H9 (cell line): ENCODE data around the gene CYP27A1. TPM values are rescaled to one million over a fixed set of nuclear protein-coding genes. Genes with fewer than 3 reads are reported as not detected.

Experiments used
- DNase-seq: peaks from one replicate; pipeline ENCODE4 v3.0.0-alpha.2; 2017
- H2AFZ ChIP-seq: one replicate; pipeline ENCODE4 v1.6.1; 2013; ENCODE audit warnings: mild to moderate bottlenecking, low read length, control low read depth, moderate library complexity
- H2AK5ac ChIP-seq: 2 replicates; pipeline ENCODE4 v1.6.1; 2013; ENCODE audit warnings: low read length, control low read depth, mixed read lengths; ENCODE audit not compliant: insufficient read length
- H2BK120ac ChIP-seq: one replicate; pipeline ENCODE4 v1.6.1; 2013; ENCODE audit warnings: low read depth, mild to moderate bottlenecking, low read length, control low read depth, inconsistent platforms; ENCODE audit not compliant: poor library complexity, severe bottlenecking
- H2BK12ac ChIP-seq: 2 replicates; pipeline ENCODE4 v1.6.1; 2013; ENCODE audit warnings: low read length, control low read depth, mixed read lengths, low read depth; ENCODE audit not compliant: insufficient read length
- H2BK15ac ChIP-seq: 2 replicates; pipeline ENCODE4 v1.6.1; 2013; ENCODE audit warnings: low read depth, low read length, control low read depth
- H2BK20ac ChIP-seq: one replicate; pipeline ENCODE4 v1.6.1; 2013; ENCODE audit warnings: low read depth, mild to moderate bottlenecking, low read length, control low read depth, inconsistent platforms; ENCODE audit not compliant: poor library complexity, severe bottlenecking
- H2BK5ac ChIP-seq: 2 replicates; pipeline ENCODE4 v1.6.1; 2013; ENCODE audit warnings: low read length, control low read depth, mixed read lengths; ENCODE audit not compliant: insufficient read length
- H3K14ac ChIP-seq: 2 replicates; pipeline ENCODE4 v1.6.1; 2013; ENCODE audit warnings: low read length, control low read depth; ENCODE audit not compliant: insufficient read depth
- H3K18ac ChIP-seq: 2 replicates; pipeline ENCODE4 v1.6.1; 2013; ENCODE audit warnings: low read depth, mild to moderate bottlenecking, mixed read lengths, low read length, control low read depth; ENCODE audit not compliant: insufficient read length
- H3K23ac ChIP-seq: 2 replicates; pipeline ENCODE4 v1.6.1; 2013; ENCODE audit warnings: low read length, control low read depth, mixed read lengths, low read depth; ENCODE audit not compliant: insufficient read length
- H3K23me2 ChIP-seq: 2 replicates; pipeline ENCODE4 v1.6.1; 2013; ENCODE audit warnings: low read depth, mild to moderate bottlenecking, mixed read lengths, low read length, control low read depth; ENCODE audit not compliant: insufficient read length, poor library complexity, severe bottlenecking
- H3K27ac ChIP-seq: 2 replicates; pipeline ENCODE4 v1.5.1; 2013; ENCODE audit warnings: low read length, control low read depth, mixed read lengths, low read depth; ENCODE audit not compliant: insufficient read length
- H3K27me3 ChIP-seq: 2 replicates; pipeline ENCODE4 v1.6.1; 2013; ENCODE audit warnings: low read length, control low read depth, inconsistent platforms; ENCODE audit not compliant: insufficient read depth
- H3K4ac ChIP-seq: 2 replicates; pipeline ENCODE4 v1.6.1; 2013; ENCODE audit warnings: low read depth, mild to moderate bottlenecking, control low read depth, inconsistent platforms, low read length, moderate library complexity
- H3K4me1 ChIP-seq: 2 replicates; pipeline ENCODE4 v1.6.1; 2013; ENCODE audit warnings: low read length, control low read depth, inconsistent platforms; ENCODE audit not compliant: insufficient read depth
- H3K4me2 ChIP-seq: 2 replicates; pipeline ENCODE4 v1.6.1; 2013; ENCODE audit warnings: low read length, control low read depth, mixed read lengths; ENCODE audit not compliant: insufficient read length, insufficient read depth
- H3K56ac ChIP-seq: 2 replicates; pipeline ENCODE4 v1.6.1; 2013; ENCODE audit warnings: low read depth, mild to moderate bottlenecking, mixed read lengths, low read length, control low read depth; ENCODE audit not compliant: insufficient read length
- H3K79me1 ChIP-seq: 2 replicates; pipeline ENCODE4 v1.6.1; 2013; ENCODE audit warnings: low read depth, mild to moderate bottlenecking, moderate library complexity, low read length, control low read depth, inconsistent platforms; ENCODE audit not compliant: insufficient read depth, poor library complexity, severe bottlenecking
- H3K79me2 ChIP-seq: 2 replicates; pipeline ENCODE4 v1.6.1; 2013; ENCODE audit warnings: low read length, control low read depth, inconsistent platforms; ENCODE audit not compliant: insufficient read depth
- H3K9ac ChIP-seq: 2 replicates; pipeline ENCODE4 v1.6.1; 2013; ENCODE audit warnings: low read length, control low read depth, mixed read lengths; ENCODE audit not compliant: insufficient read length; ENCODE audit errors: extremely low read depth
- H3K9me3 ChIP-seq: one replicate; pipeline ENCODE4 v1.6.1; 2013; ENCODE audit warnings: low read depth, low read length, inconsistent platforms; ENCODE audit not compliant: control insufficient read depth
- H3T11ph ChIP-seq: one replicate; pipeline ENCODE4 v1.6.1; 2013; ENCODE audit warnings: mild to moderate bottlenecking, low read length, control low read depth, inconsistent platforms
- H4K20me1 ChIP-seq: one replicate; pipeline ENCODE4 v1.6.1; 2013; ENCODE audit not compliant: control insufficient read depth, insufficient read length, insufficient read depth
- H4K5ac ChIP-seq: 2 replicates; pipeline ENCODE4 v1.6.1; 2013; ENCODE audit warnings: low read depth, mild to moderate bottlenecking, mixed read lengths, low read length, control low read depth; ENCODE audit not compliant: insufficient read length
- H4K8ac ChIP-seq: replicated peaks from 2 replicates; pipeline ENCODE4 v1.6.1; 2013; ENCODE audit warnings: low read length, control low read depth, mixed read lengths, low read depth; ENCODE audit not compliant: insufficient read length
- H4K91ac ChIP-seq: 2 replicates; pipeline ENCODE4 v1.6.1; 2013; ENCODE audit warnings: low read depth, mild to moderate bottlenecking, moderate library complexity, mixed read lengths, low read length, control low read depth; ENCODE audit not compliant: insufficient read length
- H3K27ac Mint-ChIP-seq, 3 experiments: 2 replicates in 2 of 3; 3 replicates in 1 of 3; pipeline ENCODE4 v1.8.0; 2020 to 2021; ENCODE audit warnings: mixed read lengths in 3 of 3, mild to moderate bottlenecking in 1 of 3, moderate library complexity in 1 of 3
- H3K27me3 Mint-ChIP-seq: 2 replicates; pipeline ENCODE4 v1.8.0; 2021; ENCODE audit warnings: low read depth, mild to moderate bottlenecking, moderate library complexity, mixed read lengths
- H3K36me3 Mint-ChIP-seq, 3 experiments: 2 replicates in 2 of 3; 3 replicates in 1 of 3; pipeline ENCODE4 v1.8.0; 2020 to 2021; ENCODE audit warnings: low read depth in 3 of 3, mixed read lengths in 3 of 3; ENCODE audit not compliant: insufficient read depth in 1 of 3
- H3K4me1 Mint-ChIP-seq, 2 experiments: 2 replicates each; pipeline ENCODE4 v1.8.0; 2020; ENCODE audit warnings: mixed read lengths in 2 of 2
- H3K4me3 Mint-ChIP-seq, 2 experiments: 2 replicates in 1 of 2; 3 replicates in 1 of 2; pipeline ENCODE4 v1.8.0; 2020 to 2021; ENCODE audit warnings: mild to moderate bottlenecking in 2 of 2, mixed read lengths in 2 of 2, moderate library complexity in 1 of 2
- H3K9me3 Mint-ChIP-seq, 2 experiments: 2 replicates in 1 of 2; 3 replicates in 1 of 2; pipeline ENCODE4 v1.8.0; 2020; ENCODE audit warnings: mild to moderate bottlenecking in 2 of 2, mixed read lengths in 2 of 2, moderate library complexity in 1 of 2
- WGBS: extraction: QIAGEN DNeasy Blood & Tissue Kit; methylation state at CpG from one replicate; pipeline ENCODE4 v1.1.7; 2013; ENCODE audit warnings: missing lambda C conversion rate, low lambda C conversion rate, mixed read lengths; ENCODE audit not compliant: insufficient read length; ENCODE audit errors: extremely low coverage; 5-methylcytosine and 5-hydroxymethylcytosine counted together
- total RNA-seq: library from RNA; stranded (reverse); gene quantifications from 2 replicates; pipeline ENCODE4 v1.2.1, GENCODE V29; 2021
- TF ChIP-seq, protein P1 (sequence below): fragments of 200-600 bp; sonication (generic); conservative IDR thresholded peaks from 3 replicates; pipeline ENCODE4 v1.8.0; 2021; ENCODE audit warnings: antibody characterized with exemption, mild to moderate bottlenecking

Gene CYP27A1
- total RNA-seq, 1 experiment from 2014 or later = 3.1 TPM

DNA sequence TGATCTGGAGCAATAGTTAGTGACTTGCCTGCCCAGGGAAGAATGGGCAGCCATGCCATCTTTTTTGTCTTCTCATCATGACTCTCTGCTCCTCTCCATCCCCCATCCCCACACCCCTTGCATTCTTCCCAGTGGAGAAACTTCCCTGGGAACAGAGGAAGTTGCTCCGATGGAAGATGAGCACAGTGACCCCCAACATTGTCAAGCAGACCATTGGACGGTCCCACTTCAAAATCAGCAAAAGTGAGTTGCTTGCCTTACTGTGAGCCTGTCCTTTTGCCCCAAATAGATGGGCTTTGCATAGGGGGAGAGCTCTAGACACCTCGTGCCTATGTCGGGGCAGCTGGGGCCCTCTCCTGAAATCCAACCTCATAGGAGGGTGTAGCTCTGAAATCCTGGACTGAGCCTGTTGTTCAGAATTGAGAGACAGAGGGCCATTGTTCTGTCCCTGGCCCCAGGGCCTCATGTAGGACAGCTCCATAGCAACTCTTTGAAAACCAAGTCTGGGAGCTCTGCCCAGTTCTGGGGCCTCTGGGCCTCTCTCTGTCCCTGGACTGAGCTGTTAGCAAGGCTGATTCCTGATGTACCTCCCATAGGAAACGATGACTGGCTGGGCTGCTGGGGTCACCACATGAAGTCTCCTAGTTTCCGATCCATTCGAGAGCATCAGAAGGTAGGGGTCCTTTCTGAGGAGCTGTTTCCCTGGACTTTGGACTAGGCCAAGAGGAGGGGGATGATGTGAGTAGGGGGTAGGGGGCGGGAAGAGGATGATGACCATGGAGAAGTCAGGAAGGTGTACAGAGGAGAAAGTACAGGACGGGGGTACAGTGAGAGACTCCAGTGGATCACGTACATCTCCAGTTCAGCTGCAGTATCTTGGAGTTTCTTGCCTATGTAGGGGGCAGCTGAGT is 36.1 kb upstream of the CYP27A1 start:
- no peaks in the 10 kb centered on the region for H3K27me3 ChIP-seq
- H2BK15ac ChIP-seq = no peak overlapping the region
- no peak overlapping the region for H3T11ph ChIP-seq
- H3K9me3 ChIP-seq = no peaks in the 10 kb centered on the region
- Mint-ChIP-seq H3K4me3 (no peak overlapping the region), H3K27ac (peak overlapping the region in 2 of 3 experiments; percentile 0 to 82; a peak in 3 of 7 replicates), H3K27me3 (no peaks in the 10 kb centered on the region), H3K4me1 (no peaks in the 10 kb centered on the region), H3K36me3 (peaks cover 50 to 88% (median 71%) of the 10 kb centered on the region in 3 experiments), H3K9me3 (no peaks in the 10 kb centered on the region)
- H2BK20ac ChIP-seq = no peak overlapping the region
- H3K9ac ChIP-seq = no peak overlapping the region
- H3K4ac ChIP-seq = no peak overlapping the region
- H3K23ac ChIP-seq = no peak overlapping the region
- H3K27ac ChIP-seq = no peak overlapping the region
- H2BK120ac ChIP-seq = no peak overlapping the region
- H4K91ac ChIP-seq = no peak overlapping the region
- no peak overlapping the region for H2BK5ac ChIP-seq
- H3K23me2 ChIP-seq = no peaks in the 10 kb centered on the region
- no peak overlapping the region for H3K14ac ChIP-seq
- WGBS = no CpG with 5 or more reads among the region's 10 CpGs
- TF ChIP-seq, protein P1, sequence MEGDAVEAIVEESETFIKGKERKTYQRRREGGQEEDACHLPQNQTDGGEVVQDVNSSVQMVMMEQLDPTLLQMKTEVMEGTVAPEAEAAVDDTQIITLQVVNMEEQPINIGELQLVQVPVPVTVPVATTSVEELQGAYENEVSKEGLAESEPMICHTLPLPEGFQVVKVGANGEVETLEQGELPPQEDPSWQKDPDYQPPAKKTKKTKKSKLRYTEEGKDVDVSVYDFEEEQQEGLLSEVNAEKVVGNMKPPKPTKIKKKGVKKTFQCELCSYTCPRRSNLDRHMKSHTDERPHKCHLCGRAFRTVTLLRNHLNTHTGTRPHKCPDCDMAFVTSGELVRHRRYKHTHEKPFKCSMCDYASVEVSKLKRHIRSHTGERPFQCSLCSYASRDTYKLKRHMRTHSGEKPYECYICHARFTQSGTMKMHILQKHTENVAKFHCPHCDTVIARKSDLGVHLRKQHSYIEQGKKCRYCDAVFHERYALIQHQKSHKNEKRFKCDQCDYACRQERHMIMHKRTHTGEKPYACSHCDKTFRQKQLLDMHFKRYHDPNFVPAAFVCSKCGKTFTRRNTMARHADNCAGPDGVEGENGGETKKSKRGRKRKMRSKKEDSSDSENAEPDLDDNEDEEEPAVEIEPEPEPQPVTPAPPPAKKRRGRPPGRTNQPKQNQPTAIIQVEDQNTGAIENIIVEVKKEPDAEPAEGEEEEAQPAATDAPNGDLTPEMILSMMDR = no peak
- no peak overlapping the region for H3K18ac ChIP-seq
- H3K79me1 ChIP-seq = no peaks in the 10 kb centered on the region
- H4K8ac ChIP-seq = no peak overlapping the region
- no peaks in the 10 kb centered on the region for H3K4me1 ChIP-seq
- no peak for DNase-seq
- no peak overlapping the region for H2AK5ac ChIP-seq
- no peak overlapping the region for H2AFZ ChIP-seq
- no peaks in the 10 kb centered on the region for H3K79me2 ChIP-seq
- no peak overlapping the region for H3K56ac ChIP-seq
- H4K20me1 ChIP-seq = no peaks in the 10 kb centered on the region
- no peak overlapping the region for H3K4me2 ChIP-seq
- H4K5ac ChIP-seq = no peak overlapping the region
- no peak overlapping the region for H2BK12ac ChIP-seq
